ENCODE data around the gene SLC51A. TPM values are rescaled to one million over a fixed set of nuclear protein-coding genes. Genes with fewer than 3 reads are reported as not detected.
"Not testable (repeated sequence)": the region's sequence is repeated elsewhere in the genome, so short reads cannot be mapped to it uniquely, and the experiment has no call there.

The SLC51A gene
- total RNA-seq = 10 to 100 TPM in 1 of 2 donors, 1 to 10 TPM in 1; 2.1 to 65.1 TPM

- DNase-seq = peak; percentile 71
- intact Hi-C loops (cut with DNase I) = no loop called here
- TF ChIP-seq CTCF (IDR thresholded peaks at IDR 0.05) = no peak
- Histone ChIP-seq H3K27me3 (no peaks in the 10 kb centered on the region), H3K9me3 (no peaks in the 10 kb centered on the region), H3K4me1 (peaks cover 22% of the 10 kb centered on the region), H3K4me3 (peak within 1 kb of the TSS; percentile 27), H3K36me3 (no peaks in the 10 kb centered on the region), H3K9ac (ENCODE audit: low read depth in 2 of 2, low read length in 2 of 2) (peak within 1 kb of the TSS; percentile 40 to 43), H3K27ac (no peak within 1 kb of the TSS)
These were observed at the start of gene SLC51A for GRCh38 chr3:196216089-196216564. Gene SLC51A, plus strand, starts transcription at chr3:196216534. Its CDS starts 179 bp downstream, at chr3:196216713.

- H3K36me3 ChIP-seq = no peaks in the 10 kb centered on the region
- no peak overlapping the region for H3K27ac ChIP-seq
- no peaks in the 10 kb centered on the region for H3K9me3 ChIP-seq
- intact Hi-C loops (cut with DNase I) = no loop called here
- no peak for TF ChIP-seq CTCF (IDR thresholded peaks at IDR 0.05)
- H3K4me3 ChIP-seq = no peak overlapping the region
- peaks cover 7% of the 10 kb centered on the region for H3K4me1 ChIP-seq
- H3K9ac ChIP-seq (ENCODE audit: low read depth in 2 of 2, low read length in 2 of 2) = no peak overlapping the region
- no peaks in the 10 kb centered on the region for H3K27me3 ChIP-seq
- no peak for DNase-seq
These were observed 49.6 kb upstream of the SLC51A start for GRCh38 chr3:196166741-196167140.

GRCh38 chr3:196168808-196169391 is 47.4 kb upstream of the SLC51A start:
- Histone ChIP-seq H3K9ac (ENCODE audit: low read depth in 2 of 2, low read length in 2 of 2) (no peak overlapping the region), H3K36me3 (no peaks in the 10 kb centered on the region), H3K27me3 (no peaks in the 10 kb centered on the region), H3K9me3 (no peaks in the 10 kb centered on the region), H3K4me3 (no peak overlapping the region), H3K4me1 (peaks cover 1% of the 10 kb centered on the region), H3K27ac (no peak overlapping the region)
- no peak for DNase-seq
- no peak for TF ChIP-seq CTCF (IDR thresholded peaks at IDR 0.05)
- intact Hi-C loops (cut with DNase I) = no loop called here

- H3K9ac ChIP-seq (ENCODE audit: low read depth in 2 of 2, low read length in 2 of 2) = no peak overlapping the region
- H3K27me3 ChIP-seq = no peaks in the 10 kb centered on the region
- H3K4me3 ChIP-seq = no peak overlapping the region
- H3K27ac ChIP-seq = no peak overlapping the region
- H3K36me3 ChIP-seq = no peaks in the 10 kb centered on the region
- no peak for TF ChIP-seq CTCF (IDR thresholded peaks at IDR 0.05)
- DNase-seq = no peak
- no peaks in the 10 kb centered on the region for H3K4me1 ChIP-seq
- no peaks in the 10 kb centered on the region for H3K9me3 ChIP-seq
- intact Hi-C loops (cut with DNase I) = no loop called here
These were observed 46.5 kb upstream of the SLC51A start for GRCh38 chr3:196169836-196170240.

GRCh38 chr3:196170296-196170695 is 46.0 kb upstream of the SLC51A start:
- intact Hi-C loops (cut with DNase I); H3K9ac ChIP-seq (ENCODE audit: low read depth in 2 of 2, low read length in 2 of 2); DNase-seq; H3K4me3 ChIP-seq; H3K27me3 ChIP-seq; H3K4me1 ChIP-seq; H3K9me3 ChIP-seq; H3K27ac ChIP-seq; H3K36me3 ChIP-seq: not testable (repeated sequence)

GRCh38 chr3:196174652-196175051 is 41.7 kb upstream of the SLC51A start:
- peaks cover 15% of the 10 kb centered on the region for H3K4me1 ChIP-seq
- H3K27ac ChIP-seq = no peak overlapping the region
- H3K27me3 ChIP-seq = no peaks in the 10 kb centered on the region
- H3K9ac ChIP-seq (ENCODE audit: low read depth in 2 of 2, low read length in 2 of 2) = no peak overlapping the region
- no peaks in the 10 kb centered on the region for H3K36me3 ChIP-seq
- H3K4me3 ChIP-seq = no peak overlapping the region
- DNase-seq = no peak
- no peaks in the 10 kb centered on the region for H3K9me3 ChIP-seq
- intact Hi-C loops (cut with DNase I) = no loop called here
- no peak for TF ChIP-seq CTCF (IDR thresholded peaks at IDR 0.05)
